ENCODE results near the gene MYMX. TPM values are rescaled to one million over a fixed set of nuclear protein-coding genes. Genes with fewer than 3 reads are reported as not detected.

MYMX gene
- polyA plus RNA-seq, 1 donor from 2014 or later, result not detected

Small RNAs within 50 kb of the gene (small RNA-seq; reads per million reads assigned to genes)
- 0 reads per million in 3 experiments for gene RN7SL811P

Other genes starting within 250 kb of the MYMX start
- 66.4 and 70.7 TPM in 2 replicates for gene MRPL14, start 89.5 kb upstream of the MYMX start, polyA plus RNA-seq
- 49.9 and 67.5 TPM in 2 replicates for gene TMEM63B, start 89.4 kb upstream of the MYMX start, polyA plus RNA-seq
- gene CAPN11, start 58.1 kb upstream of the MYMX start, polyA plus RNA-seq, result not detected in 2 replicates
- 18.9 and 29.5 TPM in 2 replicates for gene SLC29A1, start 6.7 kb downstream of the MYMX start, polyA plus RNA-seq
- gene HSP90AB1, start 30.2 kb downstream of the MYMX start, polyA plus RNA-seq, result 485 and 522 TPM in 2 replicates
- 44.5 and 64.9 TPM in 2 replicates for gene SLC35B2, start 40.6 kb downstream of the MYMX start, polyA plus RNA-seq
- 15.1 and 16.8 TPM in 2 replicates for gene NFKBIE, start 48.6 kb downstream of the MYMX start, polyA plus RNA-seq
- 66.0 and 82.1 TPM in 2 replicates for gene TMEM151B, start 53.5 kb downstream of the MYMX start, polyA plus RNA-seq
- 12.6 and 14.0 TPM in 2 replicates for gene AARS2, start 96.4 kb downstream of the MYMX start, polyA plus RNA-seq
- not detected in 2 replicates for gene SPATS1, start 125.7 kb downstream of the MYMX start, polyA plus RNA-seq
- 27.3 and 28.9 TPM in 2 replicates for gene CDC5L, start 170.8 kb downstream of the MYMX start, polyA plus RNA-seq

All from neural cell (in vitro differentiated cells).